Vagina (tissue), 2 donors: Measurements from ENCODE around the gene HAPSTR1.

Experiments
- POLR2A ChIP-seq, 2 donors: fragments of 450-650 bp; IDR thresholded peaks; one replicate each; pipeline ENCODE4 v1.6.1; 2017; ENCODE audit warnings: antibody characterized with exemption in 2 of 2, mild to moderate bottlenecking in 2 of 2, moderate library complexity in 2 of 2
- POLR2AphosphoS5 ChIP-seq, 2 donors: sonication (generic); formaldehyde crosslinking; IDR thresholded peaks; one replicate each; pipeline ENCODE4 v1.9.0; 2017; ENCODE audit warnings: antibody characterized with exemption in 2 of 2, mild to moderate bottlenecking in 2 of 2, low read depth in 1 of 2; ENCODE audit not compliant: insufficient read depth in 1 of 2
- TF ChIP-seq, protein P1 (sequence below), 3 experiments: fragments of 450-650 bp in 2 of 3; fragments of 200-600 bp in 1 of 3; sonication (generic) in 1 of 3; IDR thresholded peaks; one replicate each; pipeline ENCODE4 v1.5.1; 2017 to 2019; ENCODE audit warnings: antibody characterized with exemption in 3 of 3, mild to moderate bottlenecking in 2 of 3, moderate library complexity in 2 of 3

DNA sequence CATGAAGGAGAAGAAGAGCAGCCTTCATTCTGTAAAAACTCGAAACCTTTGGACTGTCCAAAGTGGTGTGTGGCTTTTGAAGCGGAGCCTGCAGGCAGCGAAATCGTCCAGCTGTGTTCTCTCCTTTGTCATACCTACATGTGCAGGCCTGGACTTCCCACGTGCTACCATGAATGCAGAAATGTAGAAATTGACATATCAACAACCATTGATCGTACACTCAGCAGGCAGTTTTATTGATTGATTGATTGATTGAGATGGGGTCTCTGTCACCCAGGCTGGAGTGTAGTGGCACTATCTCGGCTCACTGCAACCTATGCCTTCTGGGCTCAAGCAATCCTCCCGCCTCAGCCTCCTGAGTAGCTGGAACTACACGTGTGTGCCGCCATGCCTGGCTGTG is 2.6 kb upstream of the HAPSTR1 start:
- TF ChIP-seq, protein P1, sequence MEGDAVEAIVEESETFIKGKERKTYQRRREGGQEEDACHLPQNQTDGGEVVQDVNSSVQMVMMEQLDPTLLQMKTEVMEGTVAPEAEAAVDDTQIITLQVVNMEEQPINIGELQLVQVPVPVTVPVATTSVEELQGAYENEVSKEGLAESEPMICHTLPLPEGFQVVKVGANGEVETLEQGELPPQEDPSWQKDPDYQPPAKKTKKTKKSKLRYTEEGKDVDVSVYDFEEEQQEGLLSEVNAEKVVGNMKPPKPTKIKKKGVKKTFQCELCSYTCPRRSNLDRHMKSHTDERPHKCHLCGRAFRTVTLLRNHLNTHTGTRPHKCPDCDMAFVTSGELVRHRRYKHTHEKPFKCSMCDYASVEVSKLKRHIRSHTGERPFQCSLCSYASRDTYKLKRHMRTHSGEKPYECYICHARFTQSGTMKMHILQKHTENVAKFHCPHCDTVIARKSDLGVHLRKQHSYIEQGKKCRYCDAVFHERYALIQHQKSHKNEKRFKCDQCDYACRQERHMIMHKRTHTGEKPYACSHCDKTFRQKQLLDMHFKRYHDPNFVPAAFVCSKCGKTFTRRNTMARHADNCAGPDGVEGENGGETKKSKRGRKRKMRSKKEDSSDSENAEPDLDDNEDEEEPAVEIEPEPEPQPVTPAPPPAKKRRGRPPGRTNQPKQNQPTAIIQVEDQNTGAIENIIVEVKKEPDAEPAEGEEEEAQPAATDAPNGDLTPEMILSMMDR (IDR thresholded peaks at IDR 0.05), result no peak
- no peak for TF ChIP-seq POLR2A (IDR thresholded peaks at IDR 0.05)
- TF ChIP-seq POLR2AphosphoS5 (IDR thresholded peaks at IDR 0.05; ENCODE audit: insufficient read depth in 1 of 2, low read depth in 1 of 2), result no peak
